ENCODE measurements around the gene SLK.

GRCh38 chr10:104040862-104041789, 74.2 kb downstream of the SLK start:
- TF ChIP-seq CTCF (IDR thresholded peaks at IDR 0.05) (no peak), POLR2A (IDR thresholded peaks at IDR 0.05) (no peak)
